Spleen (tissue), 11 donors: ENCODE results near the gene PPP6R3. TPM values are rescaled to one million over a fixed set of nuclear protein-coding genes. Genes with fewer than 3 reads are reported as not detected.

Experiments used
- DNase-seq: peaks from one replicate; pipeline ENCODE4 v3.0.0-alpha.2; 2020
- H3K27ac ChIP-seq, 8 donors: fragments of 200-600 bp; sonication (generic) in 7 of 8; 1 replicate in 4 of 8; 2 replicates in 4 of 8; pipeline versions ENCODE4 v1.5.0 to v1.8.0; 2016 to 2021; ENCODE audit warnings: inconsistent platforms in 4 of 8, mild to moderate bottlenecking in 4 of 8, moderate library complexity in 1 of 8
- H3K27me3 ChIP-seq, 7 donors: fragments of 200-600 bp; sonication (generic) in 6 of 7; replicated peaks in 1 of 7; 1 replicate in 4 of 7; 2 replicates in 3 of 7; pipeline versions ENCODE4 v1.5.0 to v1.8.0; 2016 to 2021; ENCODE audit warnings: inconsistent platforms in 3 of 7, mild to moderate bottlenecking in 1 of 7
- H3K36me3 ChIP-seq, 6 donors: fragments of 200-600 bp; sonication (generic) in 5 of 6; 1 replicate in 4 of 6; 2 replicates in 2 of 6; pipeline versions ENCODE4 v1.5.0 to v1.8.0; 2016 to 2021; ENCODE audit warnings: inconsistent platforms in 2 of 6
- H3K4me1 ChIP-seq, 6 donors: fragments of 200-600 bp; sonication (generic) in 5 of 6; 1 replicate in 3 of 6; 2 replicates in 3 of 6; pipeline versions ENCODE4 v1.5.0 to v1.8.0; 2016 to 2021; ENCODE audit warnings: inconsistent platforms in 3 of 6
- H3K4me3 ChIP-seq, 8 donors: fragments of 200-600 bp; sonication (generic) in 7 of 8; 1 replicate in 4 of 8; 2 replicates in 4 of 8; pipeline versions ENCODE4 v1.5.0 to v1.8.0; 2016 to 2021; ENCODE audit warnings: inconsistent platforms in 4 of 8, mild to moderate bottlenecking in 4 of 8, moderate library complexity in 2 of 8
- H3K9me3 ChIP-seq, 8 donors: fragments of 200-600 bp; sonication (generic) in 7 of 8; 1 replicate in 4 of 8; 2 replicates in 4 of 8; pipeline versions ENCODE4 v1.5.0 to v1.8.0; 2016 to 2021; ENCODE audit warnings: inconsistent platforms in 4 of 8
- POLR2A ChIP-seq, 3 donors: fragments of 450-650 bp; IDR thresholded peaks; one replicate each; pipeline ENCODE4 v1.5.1; 2017; ENCODE audit warnings: antibody characterized with exemption in 3 of 3, mild to moderate bottlenecking in 1 of 3
- POLR2AphosphoS5 ChIP-seq, 3 donors: sonication (generic); formaldehyde crosslinking; IDR thresholded peaks; one replicate each; pipeline ENCODE4 v1.5.1; 2017; ENCODE audit warnings: antibody characterized with exemption in 3 of 3
- WGBS, 5 donors: extraction: QIAGEN DNeasy Blood & Tissue Kit in 3 of 5; methylation state at CpG; one replicate each; pipeline versions ENCODE4 v1.1.5 to v1.1.7; 2013 to 2018; 5-methylcytosine and 5-hydroxymethylcytosine counted together
- intact Hi-C: fragments of 100-400 bp; cut with DNase I; formaldehyde crosslinking; loops from one replicate; pipeline ENCODE4 v1.15.0; 2023; ENCODE audit warnings: low total_unique reads
- polyA plus RNA-seq, 3 donors: library from polyadenylated mRNA; stranded (reverse); fragments of 200-250 nt; gene quantifications; one replicate each; pipeline ENCODE4 v1.2.1, GENCODE V29; 2013
- total RNA-seq, 7 donors: library from RNA; depleted of rRNA in 3 of 7; stranded (reverse); fragments of >200 nt in 3 of 7; fragmentation: NEBNext Ultra II Directional in 4 of 7; extraction: Animal tissue kit (Norgen Biotek cat#: 25700) in 4 of 7; gene quantifications; one replicate each; pipeline versions ENCODE4 v1.1.0 to v1.2.1, GENCODE V29; 2016 to 2021
- TF ChIP-seq, protein P1 (sequence below), 11 experiments: fragments of 200-600 bp in 7 of 11; fragments of 450-650 bp in 4 of 11; sonication (generic) in 4 of 11; IDR thresholded peaks in 8 of 11; conservative IDR thresholded peaks in 3 of 11; 1 replicate in 7 of 11; 2 replicates in 4 of 11; pipeline versions ENCODE4 v1.4.0 to v1.8.0; 2016 to 2021; ENCODE audit warnings: antibody characterized with exemption in 11 of 11, inconsistent platforms in 4 of 11, mild to moderate bottlenecking in 1 of 11
- donor health status: healthy with polysubstance abuse.
- donor health status: DM: no; HTN: no; CAD: no; lungs with moderate emphysema.
- donor health status: DM: no; HTN: no; CAD: no.
- donor health status: Bipolar disorder and iron deficiency.
- donor health status: healthy.
- donor health status: DM: no; HTN: no; CAD: no.
- donor health status: DM: yes; HTN: yes; CAD: no.

Gene PPP6R3
- total and polyA plus RNA-seq, 10 donors, result 23.9 to 178 (median 122) TPM

DNA sequence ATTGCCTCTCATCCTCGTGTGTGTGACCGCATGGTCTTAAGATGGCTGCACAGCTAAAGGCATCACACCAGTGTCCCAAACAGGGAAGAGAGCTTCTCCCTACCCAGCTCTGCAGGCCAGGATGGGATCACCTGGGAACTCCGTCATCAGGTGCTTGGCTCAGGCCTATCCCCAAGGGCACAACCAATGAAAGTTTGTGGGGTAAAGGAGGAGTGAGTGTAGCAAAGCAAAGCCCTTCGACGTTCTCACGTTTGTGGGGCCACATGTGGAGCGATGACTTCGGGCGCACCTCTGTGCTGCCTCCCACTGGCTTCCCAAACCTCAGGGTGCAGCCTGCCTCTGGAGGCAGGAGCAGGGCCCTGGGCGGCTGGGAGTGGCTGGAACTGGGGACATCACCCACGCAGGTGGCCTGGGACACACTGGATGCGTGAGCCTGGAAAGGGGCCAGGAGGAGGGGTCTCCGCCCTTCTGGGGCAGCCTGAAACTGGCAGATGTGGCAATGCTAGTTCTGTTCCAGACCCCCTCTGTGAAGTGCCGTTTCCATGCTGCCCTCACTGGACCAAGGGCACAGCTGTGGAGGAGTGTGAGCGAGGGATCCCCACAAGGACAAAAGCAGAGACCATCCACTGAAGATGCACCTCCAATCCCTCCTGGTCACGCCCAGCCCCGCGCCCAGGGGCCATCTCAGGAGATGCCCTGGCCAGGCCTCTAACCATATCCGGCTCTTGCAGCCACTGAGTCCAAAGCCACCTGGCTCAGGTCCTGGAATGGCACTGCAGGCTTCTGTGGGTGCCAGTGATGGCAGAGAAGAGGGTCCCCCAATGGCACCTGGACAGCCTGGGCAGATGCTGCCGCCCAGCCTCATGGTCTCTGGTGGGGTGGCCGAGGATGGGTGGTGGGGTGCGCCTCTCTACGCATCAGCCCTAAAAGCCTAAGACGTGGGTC lies 193.2 kb downstream of the PPP6R3 start:
- Histone ChIP-seq H3K27me3 (peaks cover 0 to 68% (median 8%) of the 10 kb centered on the region in 7 donors), H3K27ac (no peak overlapping the region), H3K9me3 (peaks cover 0 to 10% (median 4%) of the 10 kb centered on the region in 8 donors), H3K4me1 (no peaks in the 10 kb centered on the region), H3K4me3 (no peak overlapping the region), H3K36me3 (no peaks in the 10 kb centered on the region)
- WGBS, 5 donors, result 67 to 95% (median 78%) methylated on average over 20 to 24 of the region's 24 CpGs
- intact Hi-C loops, result no loop called here
- no peak for DNase-seq
- TF ChIP-seq POLR2AphosphoS5 (IDR thresholded peaks at IDR 0.05) (no peak), POLR2A (IDR thresholded peaks at IDR 0.05) (no peak)
- TF ChIP-seq, protein P1, sequence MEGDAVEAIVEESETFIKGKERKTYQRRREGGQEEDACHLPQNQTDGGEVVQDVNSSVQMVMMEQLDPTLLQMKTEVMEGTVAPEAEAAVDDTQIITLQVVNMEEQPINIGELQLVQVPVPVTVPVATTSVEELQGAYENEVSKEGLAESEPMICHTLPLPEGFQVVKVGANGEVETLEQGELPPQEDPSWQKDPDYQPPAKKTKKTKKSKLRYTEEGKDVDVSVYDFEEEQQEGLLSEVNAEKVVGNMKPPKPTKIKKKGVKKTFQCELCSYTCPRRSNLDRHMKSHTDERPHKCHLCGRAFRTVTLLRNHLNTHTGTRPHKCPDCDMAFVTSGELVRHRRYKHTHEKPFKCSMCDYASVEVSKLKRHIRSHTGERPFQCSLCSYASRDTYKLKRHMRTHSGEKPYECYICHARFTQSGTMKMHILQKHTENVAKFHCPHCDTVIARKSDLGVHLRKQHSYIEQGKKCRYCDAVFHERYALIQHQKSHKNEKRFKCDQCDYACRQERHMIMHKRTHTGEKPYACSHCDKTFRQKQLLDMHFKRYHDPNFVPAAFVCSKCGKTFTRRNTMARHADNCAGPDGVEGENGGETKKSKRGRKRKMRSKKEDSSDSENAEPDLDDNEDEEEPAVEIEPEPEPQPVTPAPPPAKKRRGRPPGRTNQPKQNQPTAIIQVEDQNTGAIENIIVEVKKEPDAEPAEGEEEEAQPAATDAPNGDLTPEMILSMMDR (IDR thresholded peaks at IDR 0.05 in 8 of 11, conservative IDR thresholded peaks at IDR 0.05 in 3 of 11), result no peak

DNA sequence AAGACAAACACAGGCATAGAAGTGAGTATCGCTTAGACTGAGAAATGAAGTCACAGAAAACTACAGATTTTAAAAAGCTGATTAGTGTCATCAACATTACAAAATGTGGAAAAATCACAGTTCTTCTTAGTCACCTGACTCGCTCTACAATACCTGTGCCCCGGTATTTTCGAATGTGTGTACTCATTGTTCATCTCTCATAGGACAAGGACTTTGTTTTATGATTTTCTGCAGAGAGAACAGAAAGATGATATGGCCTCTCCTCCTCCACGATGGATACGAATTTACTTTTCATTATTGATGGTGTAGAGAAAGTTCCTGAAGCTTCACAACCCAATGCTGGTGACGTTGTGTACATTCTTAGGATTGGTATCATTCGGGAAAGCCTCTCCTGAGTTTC lies 194.4 kb downstream of the PPP6R3 start:
- TF ChIP-seq, protein P1 (IDR thresholded peaks at IDR 0.05 in 8 of 11, conservative IDR thresholded peaks at IDR 0.05 in 3 of 11), result no peak
- no peak for TF ChIP-seq POLR2A (IDR thresholded peaks at IDR 0.05)
- 83 to 95% (median 90%) methylated on average over 8 of the region's 8 CpGs for WGBS, 5 donors
- intact Hi-C loops, result no loop called here
- Histone ChIP-seq H3K27me3 (peaks cover 0 to 56% (median 8%) of the 10 kb centered on the region in 7 donors), H3K4me1 (no peaks in the 10 kb centered on the region), H3K9me3 (peaks cover 0 to 10% (median 4%) of the 10 kb centered on the region in 8 donors), H3K36me3 (no peaks in the 10 kb centered on the region), H3K27ac (no peak overlapping the region), H3K4me3 (no peak overlapping the region)
- no peak for DNase-seq

DNA sequence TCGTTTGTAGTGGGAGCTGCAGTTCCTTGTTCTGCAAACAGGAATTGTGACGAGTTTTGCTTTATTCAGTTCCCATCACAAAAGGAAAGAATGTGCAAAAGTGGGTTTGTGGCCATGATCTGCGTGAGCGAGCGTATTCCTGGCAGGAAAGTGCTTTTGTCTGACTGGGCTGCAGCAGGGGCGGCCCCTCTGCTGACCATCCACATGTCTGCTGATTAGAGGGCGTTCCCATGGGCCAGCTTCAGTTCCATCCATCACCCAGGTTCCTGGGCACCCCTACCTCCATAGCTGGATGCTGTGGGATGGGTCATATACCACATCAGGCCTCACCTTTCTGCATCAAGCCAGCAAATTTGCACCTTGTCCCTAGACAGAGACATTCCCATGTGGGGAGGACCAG lies 194.9 kb downstream of the PPP6R3 start:
- peaks cover 0 to 10% (median 4%) of the 10 kb centered on the region in 8 donors for H3K9me3 ChIP-seq
- no peaks in the 10 kb centered on the region for H3K4me1 ChIP-seq
- intact Hi-C loops, result no loop called here
- no peak overlapping the region for H3K27ac ChIP-seq
- DNase-seq, result no peak
- H3K4me3 ChIP-seq, result no peak overlapping the region
- WGBS, 5 donors, result 68 to 81% (median 74%) methylated on average over 7 of the region's 7 CpGs
- TF ChIP-seq POLR2AphosphoS5 (IDR thresholded peaks at IDR 0.05) (no peak), POLR2A (IDR thresholded peaks at IDR 0.05) (no peak)
- TF ChIP-seq, protein P1 (IDR thresholded peaks at IDR 0.05 in 8 of 11, conservative IDR thresholded peaks at IDR 0.05 in 3 of 11), result no peak
- H3K27me3 ChIP-seq, result peaks cover 0 to 51% (median 8%) of the 10 kb centered on the region in 7 donors
- no peaks in the 10 kb centered on the region for H3K36me3 ChIP-seq

DNA sequence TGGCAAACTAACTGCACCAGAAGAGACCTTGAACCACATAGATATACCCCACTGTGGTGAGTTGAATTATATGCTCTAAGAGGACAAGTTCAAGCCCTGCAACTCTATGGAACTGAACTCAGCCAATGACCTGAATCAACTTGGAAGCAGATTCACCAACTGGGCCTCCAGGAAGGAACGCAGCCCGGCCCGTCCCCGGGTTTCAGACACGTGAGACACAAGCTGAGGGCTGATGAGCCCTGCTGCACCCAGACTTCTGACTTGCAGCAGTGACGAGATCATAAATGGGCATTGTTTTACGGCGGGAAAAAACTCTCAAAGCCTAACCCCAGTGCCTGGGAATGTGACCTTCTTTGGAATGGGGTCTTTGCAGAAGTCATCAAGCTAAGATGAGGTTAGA lies 195.3 kb downstream of the PPP6R3 start:
- no peak overlapping the region for H3K4me3 ChIP-seq
- TF ChIP-seq, protein P1 (IDR thresholded peaks at IDR 0.05 in 8 of 11, conservative IDR thresholded peaks at IDR 0.05 in 3 of 11), result no peak
- TF ChIP-seq POLR2AphosphoS5 (IDR thresholded peaks at IDR 0.05) (no peak), POLR2A (IDR thresholded peaks at IDR 0.05) (no peak)
- H3K9me3 ChIP-seq, result peaks cover 0 to 10% (median 4%) of the 10 kb centered on the region in 8 donors
- no peak for DNase-seq
- H3K27ac ChIP-seq, result no peak overlapping the region
- 80 to 96% (median 90%) methylated on average over 8 of the region's 8 CpGs for WGBS, 5 donors
- intact Hi-C loops, result no loop called here
- H3K27me3 ChIP-seq, result peaks cover 0 to 47% (median 6%) of the 10 kb centered on the region in 7 donors
- no peaks in the 10 kb centered on the region for H3K36me3 ChIP-seq
- H3K4me1 ChIP-seq, result no peaks in the 10 kb centered on the region
